IMR-90 (cell line): ENCODE data around the gene FBN1. TPM values are rescaled to one million over a fixed set of nuclear protein-coding genes. Genes with fewer than 3 reads are reported as not detected.

Experiments
- CHD1 ChIP-seq: IDR thresholded peaks from 2 replicates; pipeline ENCODE4 v1.6.1; 2012; ENCODE audit warnings: low read depth, low read length, improper control_type of control experiment
- RFX5 ChIP-seq: IDR thresholded peaks from 2 replicates; pipeline ENCODE4 v1.8.0; 2012; ENCODE audit warnings: low read depth, mild to moderate bottlenecking, low read length, moderate library complexity
- polyA plus RNA-seq, 3 experiments: library from polyadenylated mRNA; depleted of rRNA; stranded (reverse); fragments of >200 nt; gene quantifications; 2 replicates each; pipeline ENCODE4 v1.2.3, GENCODE V29; 2012; ENCODE audit warnings: low replicate concordance in 1 of 3
- total RNA-seq: library from RNA; depleted of rRNA; stranded (reverse); fragments of >200 nt; gene quantifications from 2 replicates; pipeline ENCODE4 v1.2.3, GENCODE V29; 2012
- TF ChIP-seq, protein P1 (sequence below): conservative IDR thresholded peaks from 2 replicates; pipeline ENCODE4 v1.5.1; 2012; ENCODE audit warnings: mild to moderate bottlenecking, low read depth, low read length, improper control_type of control experiment

The FBN1 gene
- total and polyA plus RNA-seq, 2 of the 4 experiments (the other 2 are of a cell fraction) = 134 to 283 TPM

DNA sequence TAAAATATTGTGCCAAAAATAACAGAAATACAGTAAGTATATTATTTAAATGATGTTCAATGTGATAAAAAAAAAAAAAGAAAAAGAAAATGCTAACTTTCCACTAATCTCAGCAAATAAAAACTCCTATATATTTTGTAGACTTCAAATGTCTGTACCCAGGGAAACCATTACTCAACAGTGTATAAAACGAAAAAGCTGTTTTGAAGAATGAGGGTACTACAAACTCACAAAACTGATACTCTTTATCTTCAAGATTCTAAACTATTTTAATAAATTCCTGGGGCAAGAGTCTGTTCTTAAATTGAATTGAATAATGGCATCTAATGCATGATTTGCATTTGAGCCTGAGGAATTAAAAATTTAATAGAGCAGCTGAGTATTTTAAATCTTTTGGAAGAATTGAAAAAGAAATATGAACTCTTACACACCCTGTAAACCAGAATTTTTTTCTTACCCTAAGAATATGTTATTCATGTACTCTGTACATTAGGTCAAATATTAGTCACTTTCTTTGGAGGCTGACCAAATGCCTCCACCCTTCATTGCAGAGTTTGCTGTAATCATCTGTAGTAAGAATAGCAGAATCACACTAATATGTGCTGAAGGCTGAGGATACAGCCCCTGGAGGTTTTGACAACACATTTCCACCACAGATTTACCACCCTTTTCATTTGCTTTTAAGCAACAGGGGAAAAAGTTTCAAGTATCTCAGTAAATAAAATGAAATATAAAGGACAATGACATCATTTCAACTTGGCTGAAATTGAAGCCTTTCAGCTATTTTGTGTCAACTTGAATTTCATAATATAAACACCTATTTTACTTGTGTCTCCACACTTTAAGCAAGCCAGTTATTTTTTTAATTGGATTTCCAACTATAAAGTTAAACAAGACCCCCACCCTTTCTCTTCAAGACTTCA is 79.7 kb downstream of the FBN1 start (continued):
- TF ChIP-seq, protein P1, sequence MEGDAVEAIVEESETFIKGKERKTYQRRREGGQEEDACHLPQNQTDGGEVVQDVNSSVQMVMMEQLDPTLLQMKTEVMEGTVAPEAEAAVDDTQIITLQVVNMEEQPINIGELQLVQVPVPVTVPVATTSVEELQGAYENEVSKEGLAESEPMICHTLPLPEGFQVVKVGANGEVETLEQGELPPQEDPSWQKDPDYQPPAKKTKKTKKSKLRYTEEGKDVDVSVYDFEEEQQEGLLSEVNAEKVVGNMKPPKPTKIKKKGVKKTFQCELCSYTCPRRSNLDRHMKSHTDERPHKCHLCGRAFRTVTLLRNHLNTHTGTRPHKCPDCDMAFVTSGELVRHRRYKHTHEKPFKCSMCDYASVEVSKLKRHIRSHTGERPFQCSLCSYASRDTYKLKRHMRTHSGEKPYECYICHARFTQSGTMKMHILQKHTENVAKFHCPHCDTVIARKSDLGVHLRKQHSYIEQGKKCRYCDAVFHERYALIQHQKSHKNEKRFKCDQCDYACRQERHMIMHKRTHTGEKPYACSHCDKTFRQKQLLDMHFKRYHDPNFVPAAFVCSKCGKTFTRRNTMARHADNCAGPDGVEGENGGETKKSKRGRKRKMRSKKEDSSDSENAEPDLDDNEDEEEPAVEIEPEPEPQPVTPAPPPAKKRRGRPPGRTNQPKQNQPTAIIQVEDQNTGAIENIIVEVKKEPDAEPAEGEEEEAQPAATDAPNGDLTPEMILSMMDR = peak; percentile 2; the same call in 1 of the 2 replicates
- no peak for TF ChIP-seq CHD1
- no peak for TF ChIP-seq RFX5
